K562 (cell line): ENCODE results near the gene INPP4B. TPM values are rescaled to one million over a fixed set of nuclear protein-coding genes. Genes with fewer than 3 reads are reported as not detected.

Experiments
- ATAC-seq: fragments of 200-7000 bp; cut with Tn5 transposase; 3 replicates; pipeline ENCODE4 v1.9.1; 2020; ENCODE audit warnings: moderate library complexity
- BruUV-seq: library from RNA; stranded (reverse); fragments of 400-500 nt; replicated peaks from 2 replicates; lab custom pipeline; 2021; lab: Mats Ljungman, UMichigan
- CTCF ChIA-PET: fragments of 300-600 bp; formaldehyde crosslinking; extraction: SDS; loops from one replicate; lab custom pipeline; 2021; ENCODE audit warnings: low intra/inter-chr PET ratio; lab: Yijun Ruan, JAX
- POLR2A ChIA-PET: fragments of 300-600, 350-650 bp; sonication (Branson Sonifier 250); formaldehyde crosslinking; extraction: SDS; loops from one replicate; lab custom pipeline; 2021; ENCODE audit warnings: antibody characterized with exemption, inconsistent platforms; lab: Yijun Ruan, JAX
- DNase-seq, 4 experiments: peaks; one replicate each; pipeline versions ENCODE4 v3.0.0 to v3.0.0-alpha.2; 2011 to 2018; ENCODE audit warnings: low spot score in 3 of 4, mixed read lengths in 3 of 4; ENCODE audit errors: extremely low read depth in 1 of 4
- FAIRE-seq: peaks from 2 replicates; lab custom pipeline; 2011; peaks lifted over from hg19 to GRCh38; lab: Jason Lieb, UNC
- H2AFZ ChIP-seq: 2 replicates; pipeline ENCODE4 v1.6.0; 2011; ENCODE audit warnings: low read depth, low read length, control low read depth, inconsistent platforms
- H3K27ac ChIP-seq: fragments of 200-600 bp; 3 replicates; pipeline ENCODE4 v1.8.0; 2011; ENCODE audit warnings: low read depth, mild to moderate bottlenecking, control low read depth, inconsistent platforms, low read length, moderate library complexity, mixed read lengths; ENCODE audit errors: extremely low read depth
- H3K27me3 ChIP-seq, 2 experiments: fragments of 300-600 bp in 1 of 2; 2 replicates in 1 of 2; 3 replicates in 1 of 2; pipeline versions ENCODE4 v1.6.0 to v1.8.0; 2011; ENCODE audit warnings: inconsistent platforms in 2 of 2, low read length in 2 of 2, mild to moderate bottlenecking in 1 of 2, mixed read lengths in 1 of 2, moderate library complexity in 1 of 2; ENCODE audit not compliant: control insufficient read depth in 2 of 2, insufficient read depth in 2 of 2
- H3K36me3 ChIP-seq: fragments of 300-600 bp; 3 replicates; pipeline ENCODE4 v1.8.0; 2011; ENCODE audit warnings: mild to moderate bottlenecking, low read length, inconsistent platforms; ENCODE audit not compliant: control insufficient read depth, insufficient read depth
- H3K4me1 ChIP-seq, 2 experiments: fragments of 200-600 bp in 1 of 2; replicated peaks in 1 of 2; 2 replicates in 1 of 2; 3 replicates in 1 of 2; pipeline versions ENCODE4 v1.5.1 to v1.8.0; 2011; ENCODE audit warnings: inconsistent platforms in 2 of 2, low read length in 2 of 2, mild to moderate bottlenecking in 1 of 2, mixed read lengths in 1 of 2, moderate library complexity in 1 of 2; ENCODE audit not compliant: control insufficient read depth in 2 of 2, insufficient read depth in 2 of 2
- H3K4me2 ChIP-seq: 2 replicates; pipeline ENCODE4 v1.6.1; 2011; ENCODE audit warnings: low read length, control low read depth, inconsistent platforms, mixed read lengths; ENCODE audit not compliant: insufficient read depth
- H3K4me3 ChIP-seq: fragments of 200-600 bp; sonication (generic), shearing (Covaris generic); 2 replicates; pipeline ENCODE4 v1.5.1; 2016; ENCODE audit warnings: control low read depth, inconsistent platforms
- H3K79me2 ChIP-seq: fragments of 200-600 bp; 3 replicates; pipeline ENCODE4 v1.8.0; 2011; ENCODE audit warnings: low read length, inconsistent platforms; ENCODE audit not compliant: control insufficient read depth, insufficient read depth
- H3K9ac ChIP-seq, 2 experiments: 2 replicates each; pipeline versions ENCODE4 v1.6.0 to v1.6.1; 2011; ENCODE audit warnings: low read depth in 2 of 2, low read length in 2 of 2, control low read depth in 1 of 2, inconsistent platforms in 1 of 2, mild to moderate bottlenecking in 1 of 2, mixed read lengths in 1 of 2; ENCODE audit not compliant: insufficient read depth in 1 of 2
- H3K9me1 ChIP-seq: one replicate; pipeline ENCODE4 v1.6.0; 2011; ENCODE audit warnings: inconsistent platforms, mild to moderate bottlenecking, low read length, moderate library complexity; ENCODE audit not compliant: control insufficient read depth, insufficient read depth
- H3K9me3 ChIP-seq: replicated peaks from 2 replicates; pipeline ENCODE4 v1.5.1; 2011; ENCODE audit warnings: low read depth, low read length, inconsistent platforms; ENCODE audit not compliant: control insufficient read depth, insufficient read depth
- H4K20me1 ChIP-seq: replicated peaks from 2 replicates; pipeline ENCODE4 v1.6.1; 2011; ENCODE audit warnings: low read length, inconsistent platforms, mixed read lengths; ENCODE audit not compliant: control insufficient read depth, insufficient read depth
- DACH1 ChIP-seq: fragments of 450-650 bp; IDR thresholded peaks from 2 replicates; pipeline ENCODE4 v1.6.1; 2018; ENCODE audit not compliant: partially characterized antibody
- ELF1 ChIP-seq: fragments of 200-800 bp; sonication (Bioruptor generic); IDR thresholded peaks from 2 replicates; pipeline ENCODE4 v1.6.1; 2016; ENCODE audit warnings: missing genetic modification characterization, missing compliant biosample characterization
- ESRRA ChIP-seq: fragments of 450-650 bp; IDR thresholded peaks from 2 replicates; pipeline ENCODE4 v1.6.1; 2014; ENCODE audit warnings: low read depth, mild to moderate bottlenecking, moderate library complexity, borderline replicate concordance
- ETV1 ChIP-seq: fragments of 450-650 bp; conservative IDR thresholded peaks from 2 replicates; pipeline ENCODE4 v1.6.1; 2016; ENCODE audit warnings: missing genetic modification characterization, control low read depth, low read depth, missing compliant biosample characterization
- FOXA3 ChIP-seq, 2 experiments: fragments of 450-650 bp in 1 of 2; sonication (generic) in 1 of 2; formaldehyde crosslinking; IDR thresholded peaks in 1 of 2; conservative IDR thresholded peaks in 1 of 2; 2 replicates each; pipeline versions ENCODE4 v1.4.0 to v1.8.0; 2020 to 2022; ENCODE audit warnings: mild to moderate bottlenecking in 2 of 2, missing genetic modification reagents in 1 of 2
- TSC22D4 ChIP-seq: fragments of 450-650 bp; IDR thresholded peaks from 2 replicates; pipeline ENCODE4 v1.6.1; 2016; ENCODE audit warnings: missing genetic modification characterization, missing biosample characterization, control low read depth
- ZKSCAN8 ChIP-seq: fragments of 200-800 bp; sonication (Bioruptor generic); IDR thresholded peaks from 2 replicates; pipeline ENCODE4 v1.6.1; 2016; ENCODE audit warnings: missing genetic modification characterization, missing compliant biosample characterization
- ZNF561 ChIP-seq: fragments of 450-650 bp; formaldehyde crosslinking; conservative IDR thresholded peaks from 2 replicates; pipeline ENCODE4 v1.4.0; 2020; ENCODE audit warnings: mild to moderate bottlenecking, moderate library complexity
- WGBS: fragments of 100-300 bp; shearing (Covaris generic); methylation state at CpG from one replicate; pipeline ENCODE4 v1.1.6; 2016; ENCODE audit warnings: low coverage, mixed read lengths; ENCODE audit not compliant: insufficient coverage; ENCODE audit errors: missing lambda C conversion rate; 5-methylcytosine and 5-hydroxymethylcytosine counted together
- in situ Hi-C: fragments of 300-500 bp; cut with MboI; formaldehyde crosslinking; loops from 4 replicates; pipeline ENCODE4 v1.15.0; 2018; ENCODE audit warnings: inconsistent platforms, mixed read lengths
- intact Hi-C: fragments of 100-400 bp; cut with micrococcal nuclease; formaldehyde crosslinking; loops from 2 replicates; pipeline ENCODE4 v1.14.2; 2022
- polyA plus RNA-seq, 8 experiments: library from polyadenylated mRNA; depleted of rRNA in 4 of 8; stranded (reverse) in 5 of 8; unstranded in 3 of 8; fragments of >200 nt; fragmentation: Nextera tagmentation in 2 of 8; fragmentation: Illumina TruSeq in 1 of 8; extraction: Ambion mirVana in 2 of 8; extraction: Trizol in 1 of 8; gene quantifications; 2 replicates each; pipeline versions ENCODE4 v1.2.1 to v1.2.3, GENCODE V29; 2011 to 2014; ENCODE audit warnings: inconsistent platforms in 1 of 8, missing spikeins in 1 of 8
- total RNA-seq, 7 experiments: library from RNA; depleted of rRNA in 6 of 7; stranded (reverse); fragments of >200 nt in 6 of 7; fragmentation: Illumina TruSeq in 2 of 7; extraction: Trizol in 2 of 7; gene quantifications; 2 replicates each; pipeline versions ENCODE4 v1.2.1 to v1.2.3, GENCODE V29; 2011 to 2021; ENCODE audit warnings: low replicate concordance in 1 of 7

INPP4B gene
- total and polyA plus RNA-seq, 9 of the 15 experiments (the other 6 are each of a cell fraction or from before 2014, with no cell fraction given) = 0.04 to 0.11 TPM; not detected in 7

GRCh38 chr4:142194905-142195304 lies 651.2 kb downstream of the INPP4B start (continued):
- TF ChIP-seq FOXA3 (CRISPR knock-in tag; conservative IDR thresholded peaks at IDR 0.05 in 1 of 2, IDR thresholded peaks at IDR 0.05 in 1 of 2) = no peak

GRCh38 chr4:142191901-142192300 lies 654.2 kb downstream of the INPP4B start:
- Histone ChIP-seq H3K9me3 (no peaks in the 10 kb centered on the region), H3K9me1 (no peaks in the 10 kb centered on the region), H4K20me1 (no peaks in the 10 kb centered on the region), H3K27ac (no peak overlapping the region), H3K27me3 (no peaks in the 10 kb centered on the region), H3K9ac (no peak overlapping the region), H3K4me1 (no peaks in the 10 kb centered on the region), H3K4me2 (no peak overlapping the region), H3K4me3 (no peak overlapping the region), H3K36me3 (no peaks in the 10 kb centered on the region), H2AFZ (no peak overlapping the region), H3K79me2 (no peaks in the 10 kb centered on the region)
- DNase-seq (no peak), ATAC-seq (no peak), FAIRE-seq (no peak)
- in situ Hi-C loops = no loop called here
- intact Hi-C loops = no loop called here
- CTCF ChIA-PET = no interaction called here
- 0% methylated on average over 2 of the region's 3 CpGs for WGBS
- no TSS peak for BruUV-seq
- POLR2A ChIA-PET = no interaction called here
- TF ChIP-seq ESRRA (no peak), ZKSCAN8 (CRISPR knock-in tag) (no peak), ZNF561 (CRISPR knock-in tag) (no peak), TSC22D4 (no peak), DACH1 (no peak), ELF1 (no peak), ETV1 (tag) (no peak)
